GM23338 (cell line): Measurements from ENCODE around the gene HEPACAM2. TPM values are rescaled to one million over a fixed set of nuclear protein-coding genes. Genes with fewer than 3 reads are reported as not detected.

Source experiments
- ATAC-seq: fragments of 200-7000 bp; cut with Tn5 transposase; 3 replicates; pipeline ENCODE4 v1.9.1; 2020
- DNase-seq: peaks from one replicate; pipeline ENCODE4 v3.0.0-alpha.2; 2015; ENCODE audit warnings: low spot score
- H2AFZ ChIP-seq: fragments of 200-600 bp; sonication (generic); 2 replicates; pipeline ENCODE4 v1.8.0; 2016; ENCODE audit warnings: antibody characterized with exemption, mild to moderate bottlenecking, moderate library complexity
- H3F3A ChIP-seq: fragments of 200-600 bp; sonication (generic); replicated peaks from 2 replicates; pipeline ENCODE4 v1.8.0; 2017; ENCODE audit warnings: antibody characterized with exemption, mixed run types, low read depth
- H3K27ac ChIP-seq: fragments of 200-600 bp; sonication (generic); 2 replicates; pipeline ENCODE4 v1.6.1; 2016; ENCODE audit warnings: low read depth
- H3K27me3 ChIP-seq: fragments of 200-600 bp; sonication (generic); 2 replicates; pipeline ENCODE4 v1.8.0; 2016; ENCODE audit warnings: mild to moderate bottlenecking, mixed run types, moderate library complexity; ENCODE audit not compliant: insufficient read depth
- H3K36me3 ChIP-seq: fragments of 200-600 bp; sonication (generic); 2 replicates; pipeline ENCODE4 v1.8.0; 2016; ENCODE audit warnings: mild to moderate bottlenecking; ENCODE audit not compliant: insufficient read depth
- H3K4me1 ChIP-seq: fragments of 200-600 bp; sonication (generic); 2 replicates; pipeline ENCODE4 v1.8.0; 2016; ENCODE audit warnings: mild to moderate bottlenecking, moderate library complexity; ENCODE audit not compliant: insufficient read depth
- H3K4me2 ChIP-seq: fragments of 200-600 bp; sonication (generic); 2 replicates; pipeline ENCODE4 v1.7.1; 2017; ENCODE audit warnings: mixed run types
- H3K4me3 ChIP-seq: fragments of 200-600 bp; sonication (generic); 2 replicates; pipeline ENCODE4 v1.6.1; 2016; ENCODE audit warnings: mixed run types
- H3K79me2 ChIP-seq: fragments of 200-600 bp; sonication (generic); replicated peaks from 2 replicates; pipeline ENCODE4 v1.8.0; 2017; ENCODE audit warnings: mild to moderate bottlenecking; ENCODE audit not compliant: insufficient read depth
- H3K9me2 ChIP-seq: fragments of 200-600 bp; sonication (generic); 2 replicates; pipeline ENCODE4 v1.8.0; 2017; ENCODE audit not compliant: insufficient read depth
- H4K20me1 ChIP-seq: fragments of 200-600 bp; sonication (generic); replicated peaks from 2 replicates; pipeline ENCODE4 v1.8.0; 2017; ENCODE audit warnings: mild to moderate bottlenecking; ENCODE audit not compliant: insufficient read depth
- H3K27ac Mint-ChIP-seq: 2 replicates; pipeline ENCODE4 v1.8.0; 2020; ENCODE audit warnings: inconsistent platforms, mild to moderate bottlenecking, moderate library complexity, mixed read lengths
- H3K27me3 Mint-ChIP-seq: 3 replicates; pipeline ENCODE4 v1.8.0; 2022; ENCODE audit warnings: low read depth, mild to moderate bottlenecking, moderate library complexity, mixed read lengths, inconsistent platforms; ENCODE audit not compliant: insufficient read depth, poor library complexity
- H3K36me3 Mint-ChIP-seq: 3 replicates; pipeline ENCODE4 v1.8.0; 2021; ENCODE audit warnings: low read depth, mild to moderate bottlenecking, inconsistent platforms, moderate library complexity, mixed read lengths
- H3K4me1 Mint-ChIP-seq: 3 replicates; pipeline ENCODE4 v1.8.0; 2020; ENCODE audit warnings: mild to moderate bottlenecking, inconsistent platforms, mixed read lengths
- H3K4me3 Mint-ChIP-seq: 3 replicates; pipeline ENCODE4 v1.8.0; 2021; ENCODE audit warnings: moderate library complexity, mild to moderate bottlenecking, inconsistent platforms, mixed read lengths
- H3K9me3 Mint-ChIP-seq: 3 replicates; pipeline ENCODE4 v1.8.0; 2020; ENCODE audit warnings: moderate library complexity, mild to moderate bottlenecking, inconsistent platforms, mixed read lengths
- CREB1 ChIP-seq: fragments of 250-450 bp; sonication (Bioruptor Pico); IDR thresholded peaks from 2 replicates; pipeline ENCODE4 v1.5.0; 2020; ENCODE audit warnings: low read depth, mild to moderate bottlenecking, moderate library complexity
- NANOG ChIP-seq: IDR thresholded peaks from 2 replicates; pipeline ENCODE4 v1.6.1; 2016; ENCODE audit warnings: antibody characterized with exemption, borderline replicate concordance
- POLR2AphosphoS5 ChIP-seq: IDR thresholded peaks from 2 replicates; pipeline ENCODE4 v1.6.1; 2016; ENCODE audit warnings: antibody characterized with exemption, low read depth
- ZNF114 ChIP-seq: fragments of 250-450 bp; sonication (Bioruptor Pico); IDR thresholded peaks from 2 replicates; pipeline ENCODE4 v1.5.0; 2020; ENCODE audit warnings: mild to moderate bottlenecking, moderate library complexity
- polyA plus RNA-seq: library from polyadenylated mRNA; unstranded; fragments of >200 nt; fragmentation: Nextera tagmentation; extraction: Ambion mirVana; gene quantifications from 2 replicates; pipeline ENCODE4 v1.2.1, GENCODE V29; 2016
- total RNA-seq: library from RNA; depleted of rRNA; stranded (reverse); fragments of >200 nt; shearing (Covaris generic); gene quantifications from 2 replicates; pipeline ENCODE4 v1.2.3, GENCODE V29; 2014
- TF ChIP-seq, protein P1 (sequence below): fragments of 250-450 bp; sonication (Bioruptor Pico); IDR thresholded peaks from 2 replicates; pipeline ENCODE4 v1.5.0; 2020; ENCODE audit warnings: mild to moderate bottlenecking, moderate library complexity
- TF ChIP-seq, protein P2 (sequence below): IDR thresholded peaks from 2 replicates; pipeline ENCODE4 v1.6.1; 2016; ENCODE audit warnings: antibody characterized with exemption

The HEPACAM2 gene
- total and polyA plus RNA-seq, 2 experiments from 2014 or later: not detected

DNA sequence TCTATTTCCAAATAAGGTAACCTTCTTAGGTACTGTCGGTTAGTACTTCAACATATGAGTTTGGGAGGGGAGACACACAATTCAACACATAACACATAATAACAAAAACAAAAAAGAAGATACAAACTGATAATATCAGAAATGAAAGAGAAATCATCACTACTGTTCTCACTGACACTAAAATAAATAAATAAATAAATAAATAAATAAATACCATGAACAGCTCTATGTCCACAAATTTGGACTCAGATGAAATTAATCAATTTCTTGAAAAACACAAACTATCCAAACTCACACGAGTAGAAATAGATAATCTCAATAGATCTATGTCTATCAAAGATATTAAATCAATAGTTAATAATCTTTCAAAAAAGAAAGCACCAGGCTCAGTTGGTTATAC, 53.6 kb downstream of the HEPACAM2 start (continued):
- TF ChIP-seq, protein P1, sequence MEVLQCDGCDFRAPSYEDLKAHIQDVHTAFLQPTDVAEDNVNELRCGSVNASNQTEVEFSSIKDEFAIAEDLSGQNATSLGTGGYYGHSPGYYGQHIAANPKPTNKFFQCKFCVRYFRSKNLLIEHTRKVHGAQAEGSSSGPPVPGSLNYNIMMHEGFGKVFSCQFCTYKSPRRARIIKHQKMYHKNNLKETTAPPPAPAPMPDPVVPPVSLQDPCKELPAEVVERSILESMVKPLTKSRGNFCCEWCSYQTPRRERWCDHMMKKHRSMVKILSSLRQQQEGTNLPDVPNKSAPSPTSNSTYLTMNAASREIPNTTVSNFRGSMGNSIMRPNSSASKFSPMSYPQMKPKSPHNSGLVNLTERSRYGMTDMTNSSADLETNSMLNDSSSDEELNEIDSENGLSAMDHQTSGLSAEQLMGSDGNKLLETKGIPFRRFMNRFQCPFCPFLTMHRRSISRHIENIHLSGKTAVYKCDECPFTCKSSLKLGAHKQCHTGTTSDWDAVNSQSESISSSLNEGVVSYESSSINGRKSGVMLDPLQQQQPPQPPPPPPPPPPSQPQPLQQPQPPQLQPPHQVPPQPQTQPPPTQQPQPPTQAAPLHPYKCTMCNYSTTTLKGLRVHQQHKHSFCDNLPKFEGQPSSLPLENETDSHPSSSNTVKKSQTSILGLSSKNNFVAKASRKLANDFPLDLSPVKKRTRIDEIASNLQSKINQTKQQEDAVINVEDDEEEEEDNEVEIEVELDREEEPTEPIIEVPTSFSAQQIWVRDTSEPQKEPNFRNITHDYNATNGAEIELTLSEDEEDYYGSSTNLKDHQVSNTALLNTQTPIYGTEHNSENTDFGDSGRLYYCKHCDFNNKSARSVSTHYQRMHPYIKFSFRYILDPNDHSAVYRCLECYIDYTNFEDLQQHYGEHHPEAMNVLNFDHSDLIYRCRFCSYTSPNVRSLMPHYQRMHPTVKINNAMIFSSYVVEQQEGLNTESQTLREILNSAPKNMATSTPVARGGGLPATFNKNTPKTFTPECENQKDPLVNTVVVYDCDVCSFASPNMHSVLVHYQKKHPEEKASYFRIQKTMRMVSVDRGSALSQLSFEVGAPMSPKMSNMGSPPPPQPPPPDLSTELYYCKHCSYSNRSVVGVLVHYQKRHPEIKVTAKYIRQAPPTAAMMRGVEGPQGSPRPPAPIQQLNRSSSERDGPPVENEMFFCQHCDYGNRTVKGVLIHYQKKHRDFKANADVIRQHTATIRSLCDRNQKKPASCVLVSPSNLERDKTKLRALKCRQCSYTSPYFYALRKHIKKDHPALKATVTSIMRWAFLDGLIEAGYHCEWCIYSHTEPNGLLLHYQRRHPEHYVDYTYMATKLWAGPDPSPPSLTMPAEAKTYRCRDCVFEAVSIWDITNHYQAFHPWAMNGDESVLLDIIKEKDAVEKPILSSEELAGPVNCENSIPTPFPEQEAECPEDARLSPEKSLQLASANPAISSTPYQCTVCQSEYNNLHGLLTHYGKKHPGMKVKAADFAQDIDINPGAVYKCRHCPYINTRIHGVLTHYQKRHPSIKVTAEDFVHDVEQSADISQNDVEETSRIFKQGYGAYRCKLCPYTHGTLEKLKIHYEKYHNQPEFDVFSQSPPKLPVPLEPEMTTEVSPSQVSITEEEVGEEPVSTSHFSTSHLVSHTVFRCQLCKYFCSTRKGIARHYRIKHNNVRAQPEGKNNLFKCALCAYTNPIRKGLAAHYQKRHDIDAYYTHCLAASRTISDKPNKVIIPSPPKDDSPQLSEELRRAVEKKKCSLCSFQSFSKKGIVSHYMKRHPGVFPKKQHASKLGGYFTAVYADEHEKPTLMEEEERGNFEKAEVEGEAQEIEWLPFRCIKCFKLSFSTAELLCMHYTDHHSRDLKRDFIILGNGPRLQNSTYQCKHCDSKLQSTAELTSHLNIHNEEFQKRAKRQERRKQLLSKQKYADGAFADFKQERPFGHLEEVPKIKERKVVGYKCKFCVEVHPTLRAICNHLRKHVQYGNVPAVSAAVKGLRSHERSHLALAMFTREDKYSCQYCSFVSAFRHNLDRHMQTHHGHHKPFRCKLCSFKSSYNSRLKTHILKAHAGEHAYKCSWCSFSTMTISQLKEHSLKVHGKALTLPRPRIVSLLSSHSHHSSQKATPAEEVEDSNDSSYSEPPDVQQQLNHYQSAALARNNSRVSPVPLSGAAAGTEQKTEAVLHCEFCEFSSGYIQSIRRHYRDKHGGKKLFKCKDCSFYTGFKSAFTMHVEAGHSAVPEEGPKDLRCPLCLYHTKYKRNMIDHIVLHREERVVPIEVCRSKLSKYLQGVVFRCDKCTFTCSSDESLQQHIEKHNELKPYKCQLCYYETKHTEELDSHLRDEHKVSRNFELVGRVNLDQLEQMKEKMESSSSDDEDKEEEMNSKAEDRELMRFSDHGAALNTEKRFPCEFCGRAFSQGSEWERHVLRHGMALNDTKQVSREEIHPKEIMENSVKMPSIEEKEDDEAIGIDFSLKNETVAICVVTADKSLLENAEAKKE (CRISPR knock-in tag): no peak

DNA sequence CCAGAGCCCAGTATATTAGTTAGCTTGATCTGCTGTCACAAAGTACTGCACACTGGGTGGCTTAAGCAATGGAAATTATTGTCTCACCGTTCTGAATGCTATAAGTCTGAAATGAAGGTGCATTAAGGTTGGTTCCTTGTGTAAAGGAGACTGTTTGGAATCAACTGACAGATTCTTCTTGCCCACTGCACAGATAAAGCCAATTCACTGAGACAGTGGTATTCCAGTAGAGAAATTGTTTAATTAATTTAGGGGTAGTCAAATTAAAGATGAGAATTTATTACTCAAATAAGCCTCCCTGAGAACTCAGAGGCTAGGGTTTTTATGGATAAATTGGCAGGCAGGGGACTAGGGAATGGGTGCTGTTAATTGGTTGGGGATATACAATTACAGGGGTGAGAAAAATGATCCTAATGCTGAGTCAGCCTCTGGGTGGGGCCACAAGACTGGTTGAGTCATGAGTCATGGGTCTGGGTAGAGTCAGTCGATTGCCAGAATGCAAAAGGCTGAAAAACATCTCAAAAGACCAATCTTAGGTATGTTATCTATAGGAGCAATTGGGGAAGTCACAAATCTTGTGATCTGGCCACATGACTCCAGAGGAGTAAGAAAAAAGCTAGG, 54.6 kb downstream of the HEPACAM2 start:
- Mint-ChIP-seq H3K27me3 (peaks cover 3% of the 10 kb centered on the region), H3K9me3 (peaks cover 23% of the 10 kb centered on the region)

More for the DNA sequence above, 54.6 kb downstream of the HEPACAM2 start:
- Histone ChIP-seq H3K4me2 (no peak overlapping the region), H3K36me3 (no peaks in the 10 kb centered on the region), H3F3A (no peaks in the 10 kb centered on the region), H4K20me1 (no peaks in the 10 kb centered on the region), H3K27me3 (no peaks in the 10 kb centered on the region), H3K79me2 (no peaks in the 10 kb centered on the region), H3K4me3 (no peak overlapping the region), H3K27ac (no peak overlapping the region), H3K9me2 (peaks cover 21% of the 10 kb centered on the region), H3K4me1 (no peaks in the 10 kb centered on the region), H2AFZ (no peak overlapping the region)
- no peaks in the 10 kb centered on the region for H3K4me1 Mint-ChIP-seq
- DNase-seq: no peak
- no peak overlapping the region for H3K4me3 Mint-ChIP-seq
- TF ChIP-seq NANOG (no peak), CREB1 (CRISPR knock-in tag) (no peak), ZNF114 (CRISPR knock-in tag) (no peak), POLR2AphosphoS5 (no peak)
- TF ChIP-seq, protein P1 (CRISPR knock-in tag): no peak
- TF ChIP-seq, protein P2, sequence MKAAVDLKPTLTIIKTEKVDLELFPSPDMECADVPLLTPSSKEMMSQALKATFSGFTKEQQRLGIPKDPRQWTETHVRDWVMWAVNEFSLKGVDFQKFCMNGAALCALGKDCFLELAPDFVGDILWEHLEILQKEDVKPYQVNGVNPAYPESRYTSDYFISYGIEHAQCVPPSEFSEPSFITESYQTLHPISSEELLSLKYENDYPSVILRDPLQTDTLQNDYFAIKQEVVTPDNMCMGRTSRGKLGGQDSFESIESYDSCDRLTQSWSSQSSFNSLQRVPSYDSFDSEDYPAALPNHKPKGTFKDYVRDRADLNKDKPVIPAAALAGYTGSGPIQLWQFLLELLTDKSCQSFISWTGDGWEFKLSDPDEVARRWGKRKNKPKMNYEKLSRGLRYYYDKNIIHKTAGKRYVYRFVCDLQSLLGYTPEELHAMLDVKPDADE: no peak
- no peaks in the 10 kb centered on the region; the same call in 2 of the 3 replicates for H3K36me3 Mint-ChIP-seq
- ATAC-seq: no peak
- no peak overlapping the region for H3K27ac Mint-ChIP-seq
